Loucy (cell line): ENCODE measurements around the gene PTAFR.

Experiments used
- H2AFZ ChIP-seq: fragments of 200-600 bp; sonication (generic); 2 replicates; pipeline ENCODE4 v1.6.0; 2016; ENCODE audit warnings: antibody characterized with exemption, mild to moderate bottlenecking, low read length, moderate library complexity
- H3F3A ChIP-seq: fragments of 200-600 bp; 2 replicates; pipeline ENCODE4 v1.6.0; 2016; ENCODE audit warnings: antibody characterized with exemption, low read depth, mild to moderate bottlenecking
- H3K27me3 ChIP-seq: fragments of 200-600 bp; sonication (generic); 2 replicates; pipeline ENCODE4 v1.6.1; 2014; ENCODE audit warnings: low read length, mild to moderate bottlenecking; ENCODE audit not compliant: insufficient read depth, poor library complexity, severe bottlenecking
- H3K36me3 ChIP-seq: fragments of 200-600 bp; sonication (generic); 2 replicates; pipeline ENCODE4 v1.6.1; 2016; ENCODE audit warnings: low read length; ENCODE audit not compliant: insufficient read depth
- H3K4me1 ChIP-seq: fragments of 200-600 bp; sonication (generic); 2 replicates; pipeline ENCODE4 v1.5.1; 2014; ENCODE audit warnings: low read length, mild to moderate bottlenecking; ENCODE audit not compliant: insufficient read depth, poor library complexity, severe bottlenecking
- H3K4me2 ChIP-seq: fragments of 200-600 bp; sonication (generic); 2 replicates; pipeline ENCODE4 v1.6.0; 2014; ENCODE audit warnings: antibody characterized with exemption, low read length, low read depth, mild to moderate bottlenecking; ENCODE audit not compliant: poor library complexity, severe bottlenecking
- H3K4me3 ChIP-seq: fragments of 200-600 bp; sonication (generic); 2 replicates; pipeline ENCODE4 v1.5.1; 2014; ENCODE audit warnings: low read length, mild to moderate bottlenecking, mixed read lengths; ENCODE audit not compliant: poor library complexity, severe bottlenecking
- H3K79me2 ChIP-seq: fragments of 200-600 bp; sonication (generic); 2 replicates; pipeline ENCODE4 v1.6.1; 2014; ENCODE audit warnings: low read length; ENCODE audit not compliant: insufficient read depth
- H3K9ac ChIP-seq: fragments of 200-600 bp; sonication (generic); 2 replicates; pipeline ENCODE4 v1.6.0; 2014; ENCODE audit warnings: mild to moderate bottlenecking, low read depth, low read length, moderate library complexity; ENCODE audit not compliant: poor library complexity, severe bottlenecking
- H3K9me2 ChIP-seq: fragments of 200-600 bp; sonication (generic); replicated peaks from 2 replicates; pipeline ENCODE4 v1.6.1; 2016; ENCODE audit warnings: low read depth, low read length, mixed read lengths
- H3K9me3 ChIP-seq: fragments of 200-600 bp; sonication (generic); 2 replicates; pipeline ENCODE4 v1.6.1; 2014; ENCODE audit warnings: mild to moderate bottlenecking, antibody characterized with exemption, low read length, low read depth; ENCODE audit not compliant: insufficient read depth
- H4K20me1 ChIP-seq: fragments of 200-600 bp; sonication (generic); 2 replicates; pipeline ENCODE4 v1.6.0; 2014; ENCODE audit warnings: antibody characterized with exemption, low read length, mild to moderate bottlenecking; ENCODE audit not compliant: insufficient read depth, poor library complexity, severe bottlenecking
- EZH2phosphoT487 ChIP-seq: fragments of 200-600 bp; IDR thresholded peaks from 2 replicates; pipeline ENCODE4 v1.6.1; 2018; ENCODE audit warnings: antibody characterized with exemption, mild to moderate bottlenecking, moderate library complexity, borderline replicate concordance
- TF ChIP-seq, protein P1 (sequence below): fragments of 200-600 bp; sonication (generic); conservative IDR thresholded peaks from 2 replicates; pipeline ENCODE4 v1.5.1; 2014; ENCODE audit warnings: mild to moderate bottlenecking, antibody characterized with exemption, low read length

The PTAFR gene

DNA sequence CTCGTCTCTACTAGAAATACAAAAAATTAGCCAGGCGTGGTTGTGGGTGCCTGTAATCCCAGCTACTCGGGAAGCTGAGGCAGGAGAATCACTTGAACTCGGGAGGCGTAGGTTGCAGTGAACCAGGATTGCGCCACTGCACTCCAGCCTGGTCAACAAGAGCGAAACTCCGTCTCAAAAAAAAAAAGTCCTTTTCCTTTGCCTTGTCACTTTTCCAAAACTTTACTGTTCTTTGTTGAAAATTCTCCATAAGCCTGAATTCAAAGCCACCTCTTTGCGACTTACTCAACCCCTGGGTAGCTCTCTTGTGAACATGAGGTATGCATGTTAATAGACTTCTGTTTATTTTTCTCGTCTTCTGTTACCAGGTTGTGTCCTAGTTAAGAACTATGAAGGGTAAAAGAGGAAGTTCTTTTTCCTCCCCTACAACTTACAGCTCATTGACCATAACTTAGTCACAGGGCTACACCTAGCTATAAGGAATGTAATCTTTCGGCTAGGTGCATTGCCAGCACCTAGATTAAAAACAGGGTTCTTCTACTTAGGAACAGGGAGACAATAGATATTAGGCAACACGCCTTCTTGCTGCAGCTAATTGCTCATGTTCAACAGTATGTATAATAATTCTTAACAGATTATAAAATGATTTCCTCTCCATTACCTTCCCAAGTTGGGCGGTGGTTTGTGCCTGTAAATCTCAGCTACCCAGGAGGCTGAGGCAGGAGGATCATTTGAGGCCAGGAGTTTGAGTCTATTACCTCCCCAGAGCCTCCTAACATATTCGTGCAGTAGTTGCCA is 40.9 kb downstream of the PTAFR start:
- no peak overlapping the region for H3K9ac ChIP-seq
- H3K27me3 ChIP-seq: no peaks in the 10 kb centered on the region
- H2AFZ ChIP-seq: no peak overlapping the region
- no peaks in the 10 kb centered on the region for H3K36me3 ChIP-seq
- H4K20me1 ChIP-seq: no peaks in the 10 kb centered on the region
- H3K9me3 ChIP-seq: no peaks in the 10 kb centered on the region
- H3F3A ChIP-seq: no peaks in the 10 kb centered on the region
- no peak overlapping the region for H3K4me3 ChIP-seq
- H3K9me2 ChIP-seq: no peaks in the 10 kb centered on the region
- H3K79me2 ChIP-seq: no peaks in the 10 kb centered on the region
- peaks cover 6% of the 10 kb centered on the region for H3K4me1 ChIP-seq
- no peak for TF ChIP-seq EZH2phosphoT487
- TF ChIP-seq, protein P1, sequence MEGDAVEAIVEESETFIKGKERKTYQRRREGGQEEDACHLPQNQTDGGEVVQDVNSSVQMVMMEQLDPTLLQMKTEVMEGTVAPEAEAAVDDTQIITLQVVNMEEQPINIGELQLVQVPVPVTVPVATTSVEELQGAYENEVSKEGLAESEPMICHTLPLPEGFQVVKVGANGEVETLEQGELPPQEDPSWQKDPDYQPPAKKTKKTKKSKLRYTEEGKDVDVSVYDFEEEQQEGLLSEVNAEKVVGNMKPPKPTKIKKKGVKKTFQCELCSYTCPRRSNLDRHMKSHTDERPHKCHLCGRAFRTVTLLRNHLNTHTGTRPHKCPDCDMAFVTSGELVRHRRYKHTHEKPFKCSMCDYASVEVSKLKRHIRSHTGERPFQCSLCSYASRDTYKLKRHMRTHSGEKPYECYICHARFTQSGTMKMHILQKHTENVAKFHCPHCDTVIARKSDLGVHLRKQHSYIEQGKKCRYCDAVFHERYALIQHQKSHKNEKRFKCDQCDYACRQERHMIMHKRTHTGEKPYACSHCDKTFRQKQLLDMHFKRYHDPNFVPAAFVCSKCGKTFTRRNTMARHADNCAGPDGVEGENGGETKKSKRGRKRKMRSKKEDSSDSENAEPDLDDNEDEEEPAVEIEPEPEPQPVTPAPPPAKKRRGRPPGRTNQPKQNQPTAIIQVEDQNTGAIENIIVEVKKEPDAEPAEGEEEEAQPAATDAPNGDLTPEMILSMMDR: no peak
- no peak overlapping the region for H3K4me2 ChIP-seq

DNA sequence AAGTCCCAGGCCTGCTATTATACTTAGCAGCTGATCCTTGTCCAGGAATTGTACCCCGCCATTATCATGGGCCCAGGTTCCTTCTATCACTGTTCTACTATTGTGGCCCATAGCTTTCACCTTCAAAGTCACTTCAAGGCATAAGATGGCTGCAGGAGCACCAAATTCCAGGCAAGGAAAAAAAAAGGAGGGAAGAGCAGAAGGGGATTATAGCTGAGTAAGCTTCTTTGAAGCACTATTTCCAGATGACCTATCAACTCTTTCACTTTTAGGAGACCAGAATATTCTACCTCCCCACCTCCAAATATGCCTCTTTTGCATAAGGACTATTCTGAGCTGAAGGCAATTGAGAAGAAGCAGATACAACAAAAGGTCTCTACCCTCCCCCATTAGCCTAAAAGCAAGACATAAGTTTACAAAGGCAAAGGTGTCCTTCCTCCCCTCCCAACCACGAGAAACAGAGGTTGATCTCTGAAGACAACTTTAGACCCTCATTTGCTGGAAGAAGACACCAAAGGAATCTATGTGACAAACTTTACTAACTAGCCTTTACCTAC is 41.8 kb downstream of the PTAFR start:
- no peak overlapping the region for H2AFZ ChIP-seq
- no peak overlapping the region for H3K4me2 ChIP-seq
- H3K9ac ChIP-seq: no peak overlapping the region

DNA sequence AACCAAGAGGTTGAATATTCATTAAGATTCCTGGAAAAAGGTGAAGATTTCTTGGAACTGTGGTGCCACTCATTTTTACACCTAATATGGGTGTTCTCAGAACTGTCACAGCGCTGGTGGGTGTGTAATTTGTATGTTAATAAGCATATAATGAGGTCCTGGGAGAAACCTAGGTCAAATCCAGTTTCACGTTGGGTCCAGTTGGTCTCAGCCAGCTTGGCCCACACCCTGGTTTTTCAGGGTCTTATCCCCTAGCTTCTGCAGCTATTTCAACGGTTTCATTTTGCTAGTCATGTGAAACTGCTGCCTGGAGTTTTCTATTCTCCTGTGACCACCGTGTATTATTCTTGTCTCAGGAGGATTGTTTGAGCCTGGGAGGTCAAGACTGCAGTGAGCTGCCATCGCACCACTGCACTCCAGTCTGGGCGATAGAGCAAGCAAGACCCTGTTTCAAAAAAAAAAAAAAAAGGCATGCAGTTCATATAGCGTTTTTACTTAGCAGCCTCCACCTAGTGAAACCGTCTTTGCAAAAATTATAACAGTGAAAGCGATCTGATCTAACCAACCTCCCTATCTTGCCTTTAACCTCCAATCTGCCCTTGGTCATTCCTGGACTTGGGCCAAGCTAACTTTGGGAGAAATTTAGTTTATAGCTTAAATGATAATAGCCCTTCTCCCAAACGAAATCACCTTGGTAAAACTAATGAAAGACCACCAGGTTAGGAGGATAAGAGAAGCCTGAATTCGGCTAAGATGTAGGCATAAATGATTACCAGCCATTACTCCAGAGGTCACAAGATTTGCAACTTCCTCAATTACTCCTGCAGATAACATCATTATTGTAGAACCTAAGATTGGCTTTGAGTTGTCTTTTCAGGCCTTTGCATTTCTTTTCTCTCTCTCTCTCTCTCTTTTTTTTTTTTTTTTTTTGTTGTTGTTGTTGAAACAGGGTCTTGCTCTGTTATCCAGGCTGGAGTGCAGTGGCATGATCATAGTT is 44.0 kb downstream of the PTAFR start:
- Histone ChIP-seq H3K9me2 (no peaks in the 10 kb centered on the region), H3K27me3 (no peaks in the 10 kb centered on the region), H3K4me2 (no peak overlapping the region), H3F3A (no peaks in the 10 kb centered on the region), H3K4me1 (peaks cover 6% of the 10 kb centered on the region), H3K79me2 (no peaks in the 10 kb centered on the region), H3K36me3 (no peaks in the 10 kb centered on the region), H2AFZ (no peak overlapping the region), H3K9ac (no peak overlapping the region), H3K9me3 (no peaks in the 10 kb centered on the region), H3K4me3 (no peak overlapping the region), H4K20me1 (no peaks in the 10 kb centered on the region)
- TF ChIP-seq EZH2phosphoT487: no peak
- TF ChIP-seq, protein P1: no peak

More for the DNA sequence above, 41.8 kb downstream of the PTAFR start:
- Histone ChIP-seq H3K9me3 (no peaks in the 10 kb centered on the region), H3F3A (no peaks in the 10 kb centered on the region), H3K4me3 (no peak overlapping the region), H3K36me3 (no peaks in the 10 kb centered on the region), H3K9me2 (no peaks in the 10 kb centered on the region), H3K27me3 (no peaks in the 10 kb centered on the region), H4K20me1 (no peaks in the 10 kb centered on the region), H3K79me2 (no peaks in the 10 kb centered on the region), H3K4me1 (peaks cover 6% of the 10 kb centered on the region)
- TF ChIP-seq, protein P1: no peak
- no peak for TF ChIP-seq EZH2phosphoT487
